Germinal center (tissue), 1 donor: ENCODE results near the gene ETV7.

ENCODE experiments used
- DNase-seq: peaks from one replicate; pipeline ENCODE4 v3.0.0; 2012; ENCODE audit warnings: mixed read lengths, low spot score

The ETV7 gene

GRCh38 chr6:36320475-36320874, 67.0 kb downstream of the ETV7 start:
- DNase-seq, result no peak

DNA sequence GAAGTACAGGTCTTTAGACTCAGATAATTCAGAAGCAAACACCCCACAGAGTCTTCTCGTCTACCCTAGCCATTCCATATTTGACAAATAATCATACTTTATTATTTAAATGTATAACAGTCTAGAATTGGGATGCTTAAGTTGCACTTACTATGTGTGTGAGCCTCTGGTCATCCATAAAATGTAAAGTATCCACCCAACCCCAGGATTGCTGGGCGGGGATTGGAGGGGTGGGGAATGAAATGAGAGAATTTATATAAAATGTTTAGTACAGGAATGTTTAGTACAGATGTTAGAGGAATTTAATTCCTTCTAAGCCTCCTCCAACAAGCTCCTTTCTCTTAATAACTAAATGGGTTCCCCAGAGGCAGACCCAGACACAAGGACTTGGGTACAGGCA, 67.6 kb downstream of the ETV7 start:
- no peak for DNase-seq

DNA sequence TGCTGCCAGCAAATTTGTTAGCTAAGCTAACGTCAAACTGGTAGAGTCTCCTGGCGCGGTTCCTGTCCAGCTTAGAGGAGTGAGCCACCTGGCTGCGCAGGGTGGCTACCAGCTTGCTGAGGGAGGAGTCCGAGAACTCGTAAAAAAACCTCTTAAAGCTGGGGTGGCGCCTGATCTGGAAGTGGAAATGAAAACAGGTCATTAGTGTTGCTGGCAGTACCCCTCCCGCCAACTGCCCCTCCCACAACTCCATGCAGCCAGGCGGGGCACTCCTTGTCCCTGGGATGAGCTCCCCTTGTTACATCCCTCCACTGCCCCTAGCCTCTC, 68.1 kb downstream of the ETV7 start:
- DNase-seq, result no peak

GRCh38 chr6:36318690-36319435, 68.6 kb downstream of the ETV7 start:
- DNase-seq, result no peak

- DNase-seq, result no peak
These were observed 69.8 kb downstream of the ETV7 start for GRCh38 chr6:36317623-36318022.
